OCI-LY7 (cell line): ENCODE data around the gene CLCA1.

Source experiments
- EZH2phosphoT487 ChIP-seq: fragments of 200-600 bp; sonication (generic); IDR thresholded peaks from 2 replicates; pipeline ENCODE4 v1.6.1; 2018; ENCODE audit warnings: low read depth, borderline replicate concordance, mild to moderate bottlenecking, mixed run types, antibody characterized with exemption, low read length, moderate library complexity, mixed read lengths
- TF ChIP-seq, protein P1 (sequence below): fragments of 200-600 bp; sonication (generic); conservative IDR thresholded peaks from 2 replicates; pipeline ENCODE4 v1.5.1; 2014; ENCODE audit warnings: mild to moderate bottlenecking, antibody characterized with exemption, low read length, moderate library complexity, mixed read lengths

DNA sequence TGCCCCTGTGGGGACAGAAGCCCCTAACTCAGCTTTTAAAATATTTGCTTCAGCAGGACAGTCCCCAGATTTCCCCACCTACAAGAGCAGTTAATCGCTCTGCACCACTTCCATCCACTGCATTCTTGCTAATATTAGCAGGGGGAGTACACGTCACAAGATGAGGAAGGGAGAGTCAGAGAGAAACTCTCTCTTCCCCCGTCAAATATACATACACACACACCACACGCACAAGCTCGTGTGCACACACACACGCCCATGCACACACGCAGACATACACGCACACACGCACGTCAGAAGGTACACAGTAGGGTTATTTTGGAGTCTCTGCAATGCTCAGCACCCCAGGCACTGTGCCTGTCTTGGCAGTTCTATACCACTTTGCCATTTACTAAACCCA lies 2.1 kb downstream of the CLCA1 start:
- TF ChIP-seq, protein P1, sequence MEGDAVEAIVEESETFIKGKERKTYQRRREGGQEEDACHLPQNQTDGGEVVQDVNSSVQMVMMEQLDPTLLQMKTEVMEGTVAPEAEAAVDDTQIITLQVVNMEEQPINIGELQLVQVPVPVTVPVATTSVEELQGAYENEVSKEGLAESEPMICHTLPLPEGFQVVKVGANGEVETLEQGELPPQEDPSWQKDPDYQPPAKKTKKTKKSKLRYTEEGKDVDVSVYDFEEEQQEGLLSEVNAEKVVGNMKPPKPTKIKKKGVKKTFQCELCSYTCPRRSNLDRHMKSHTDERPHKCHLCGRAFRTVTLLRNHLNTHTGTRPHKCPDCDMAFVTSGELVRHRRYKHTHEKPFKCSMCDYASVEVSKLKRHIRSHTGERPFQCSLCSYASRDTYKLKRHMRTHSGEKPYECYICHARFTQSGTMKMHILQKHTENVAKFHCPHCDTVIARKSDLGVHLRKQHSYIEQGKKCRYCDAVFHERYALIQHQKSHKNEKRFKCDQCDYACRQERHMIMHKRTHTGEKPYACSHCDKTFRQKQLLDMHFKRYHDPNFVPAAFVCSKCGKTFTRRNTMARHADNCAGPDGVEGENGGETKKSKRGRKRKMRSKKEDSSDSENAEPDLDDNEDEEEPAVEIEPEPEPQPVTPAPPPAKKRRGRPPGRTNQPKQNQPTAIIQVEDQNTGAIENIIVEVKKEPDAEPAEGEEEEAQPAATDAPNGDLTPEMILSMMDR = no peak
- TF ChIP-seq EZH2phosphoT487 = no peak
